LNCaP clone FGC (cell line): Measurements from ENCODE around the gene ATP6V1B1.

Experiments
- DNase-seq: peaks from one replicate; pipeline ENCODE4 v3.0.0-alpha.2; 2011; ENCODE audit warnings: low read depth
- H3K4me3 ChIP-seq: 2 replicates; pipeline ENCODE4 v1.5.1; 2011; ENCODE audit warnings: mild to moderate bottlenecking, low read depth, low read length, control low read depth
- CTCF ChIP-seq: IDR thresholded peaks from 2 replicates; pipeline ENCODE4 v1.5.1; 2012; ENCODE audit warnings: mild to moderate bottlenecking; ENCODE audit not compliant: control insufficient read depth, insufficient read depth; ENCODE audit errors: extremely low read depth

ATP6V1B1 gene

GRCh38 chr2:70935468-70936164, at the start of gene ATP6V1B1:
ATP6V1B1 (plus strand) TSS chr2:70935900; CDS start chr2:70935955, 55 bp downstream.
- TF ChIP-seq CTCF = no peak
- DNase-seq = no peak
- no peak within 1 kb of the TSS for H3K4me3 ChIP-seq

- TF ChIP-seq CTCF = no peak
- H3K4me3 ChIP-seq = no peak overlapping the region
- DNase-seq = no peak
These were observed 49.1 kb upstream of the ATP6V1B1 start for GRCh38 chr2:70886541-70886987.

GRCh38 chr2:70887208-70887549, 48.5 kb upstream of the ATP6V1B1 start:
- no peak overlapping the region for H3K4me3 ChIP-seq
- no peak for DNase-seq

GRCh38 chr2:70887550-70888246, 48.0 kb upstream of the ATP6V1B1 start:
- no peak overlapping the region for H3K4me3 ChIP-seq
- no peak for TF ChIP-seq CTCF
- no peak for DNase-seq

More at GRCh38 chr2:70887208-70887549, 48.5 kb upstream of the ATP6V1B1 start:
- no peak for TF ChIP-seq CTCF

GRCh38 chr2:70888366-70888922, 47.3 kb upstream of the ATP6V1B1 start:
- DNase-seq = no peak
- no peak overlapping the region for H3K4me3 ChIP-seq
- TF ChIP-seq CTCF = no peak

- no peak overlapping the region for H3K4me3 ChIP-seq
- TF ChIP-seq CTCF = no peak
- DNase-seq = no peak
These were observed 46.6 kb upstream of the ATP6V1B1 start for GRCh38 chr2:70888923-70889715.
